ENCODE results near the gene CREB5.

The CREB5 gene

DNA sequence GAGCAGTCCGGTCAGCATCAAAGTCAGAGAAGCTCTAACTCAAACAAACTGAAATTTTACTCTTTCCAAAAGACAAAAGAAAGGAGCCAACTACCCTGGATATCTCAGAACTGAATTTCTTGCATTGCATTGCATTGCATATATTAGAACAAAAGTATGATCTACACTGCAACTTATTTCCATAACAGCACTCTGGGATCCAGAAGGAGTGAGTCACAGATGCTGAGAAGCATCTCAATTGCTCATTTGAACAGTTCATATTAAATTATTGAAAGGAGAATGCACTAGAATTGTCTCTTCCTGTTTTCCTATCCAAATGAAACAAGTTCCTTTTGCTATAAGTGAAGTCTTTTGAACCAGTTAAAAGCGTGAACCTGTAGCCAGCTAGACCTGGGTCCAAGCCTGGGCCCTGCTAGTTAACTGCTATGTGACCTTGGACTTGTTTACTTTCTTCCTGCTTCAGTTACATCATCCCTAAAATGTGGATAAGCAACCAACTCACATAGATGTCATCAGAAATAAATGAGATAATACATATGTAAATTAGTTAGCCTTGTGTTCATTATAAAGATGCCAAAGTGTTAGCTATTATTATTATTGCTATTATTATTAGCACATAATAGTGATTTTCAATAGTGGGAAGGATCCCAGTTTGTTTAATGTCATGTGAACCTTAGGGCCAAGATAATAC lies 184.1 kb downstream of the CREB5 start:
- no peak for TF ChIP-seq NFIC (IDR thresholded peaks at IDR 0.05)
- TF ChIP-seq YY1 (IDR thresholded peaks at IDR 0.05; ENCODE audit: low read depth) = no peak
- TF ChIP-seq TEAD4 (IDR thresholded peaks at IDR 0.05) = no peak
- TF ChIP-seq CREB1 (IDR thresholded peaks at IDR 0.05; ENCODE audit: low read depth) = no peak
- no peak for TF ChIP-seq ZBTB7A (IDR thresholded peaks at IDR 0.05; ENCODE audit: low read depth)
- no peak for TF ChIP-seq TAF1 (IDR thresholded peaks at IDR 0.05; ENCODE audit: low read depth)
- no peak for TF ChIP-seq RAD21 (IDR thresholded peaks at IDR 0.05; ENCODE audit: low read depth)
- TF ChIP-seq EGR1 (IDR thresholded peaks at IDR 0.05) = no peak
- TF ChIP-seq EP300 (IDR thresholded peaks at IDR 0.05; ENCODE audit: borderline replicate concordance) = no peak
- TF ChIP-seq, protein P1, sequence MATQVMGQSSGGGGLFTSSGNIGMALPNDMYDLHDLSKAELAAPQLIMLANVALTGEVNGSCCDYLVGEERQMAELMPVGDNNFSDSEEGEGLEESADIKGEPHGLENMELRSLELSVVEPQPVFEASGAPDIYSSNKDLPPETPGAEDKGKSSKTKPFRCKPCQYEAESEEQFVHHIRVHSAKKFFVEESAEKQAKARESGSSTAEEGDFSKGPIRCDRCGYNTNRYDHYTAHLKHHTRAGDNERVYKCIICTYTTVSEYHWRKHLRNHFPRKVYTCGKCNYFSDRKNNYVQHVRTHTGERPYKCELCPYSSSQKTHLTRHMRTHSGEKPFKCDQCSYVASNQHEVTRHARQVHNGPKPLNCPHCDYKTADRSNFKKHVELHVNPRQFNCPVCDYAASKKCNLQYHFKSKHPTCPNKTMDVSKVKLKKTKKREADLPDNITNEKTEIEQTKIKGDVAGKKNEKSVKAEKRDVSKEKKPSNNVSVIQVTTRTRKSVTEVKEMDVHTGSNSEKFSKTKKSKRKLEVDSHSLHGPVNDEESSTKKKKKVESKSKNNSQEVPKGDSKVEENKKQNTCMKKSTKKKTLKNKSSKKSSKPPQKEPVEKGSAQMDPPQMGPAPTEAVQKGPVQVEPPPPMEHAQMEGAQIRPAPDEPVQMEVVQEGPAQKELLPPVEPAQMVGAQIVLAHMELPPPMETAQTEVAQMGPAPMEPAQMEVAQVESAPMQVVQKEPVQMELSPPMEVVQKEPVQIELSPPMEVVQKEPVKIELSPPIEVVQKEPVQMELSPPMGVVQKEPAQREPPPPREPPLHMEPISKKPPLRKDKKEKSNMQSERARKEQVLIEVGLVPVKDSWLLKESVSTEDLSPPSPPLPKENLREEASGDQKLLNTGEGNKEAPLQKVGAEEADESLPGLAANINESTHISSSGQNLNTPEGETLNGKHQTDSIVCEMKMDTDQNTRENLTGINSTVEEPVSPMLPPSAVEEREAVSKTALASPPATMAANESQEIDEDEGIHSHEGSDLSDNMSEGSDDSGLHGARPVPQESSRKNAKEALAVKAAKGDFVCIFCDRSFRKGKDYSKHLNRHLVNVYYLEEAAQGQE (IDR thresholded peaks at IDR 0.05; ENCODE audit: low read depth) = no peak

DNA sequence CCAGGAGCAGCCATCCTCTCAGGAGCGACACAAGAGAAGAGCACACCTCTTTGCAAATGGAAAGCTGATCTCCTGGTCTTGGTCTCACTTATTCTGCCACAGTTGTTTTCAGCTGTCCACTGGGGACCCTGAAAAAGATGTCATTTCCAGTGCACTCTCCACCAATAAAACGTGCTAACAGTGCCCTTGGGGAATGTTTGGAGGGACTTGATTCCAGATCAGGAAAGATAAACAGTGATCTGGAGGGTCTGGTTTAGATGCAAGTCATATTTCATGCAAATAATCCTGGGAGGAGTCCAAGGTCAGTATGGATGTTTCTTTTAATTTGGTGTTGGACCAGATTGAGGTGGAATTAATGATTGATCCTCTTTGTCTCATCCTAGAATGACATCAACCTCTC lies 185.0 kb downstream of the CREB5 start:
- TF ChIP-seq TAF1 (IDR thresholded peaks at IDR 0.05; ENCODE audit: low read depth) = no peak

DNA sequence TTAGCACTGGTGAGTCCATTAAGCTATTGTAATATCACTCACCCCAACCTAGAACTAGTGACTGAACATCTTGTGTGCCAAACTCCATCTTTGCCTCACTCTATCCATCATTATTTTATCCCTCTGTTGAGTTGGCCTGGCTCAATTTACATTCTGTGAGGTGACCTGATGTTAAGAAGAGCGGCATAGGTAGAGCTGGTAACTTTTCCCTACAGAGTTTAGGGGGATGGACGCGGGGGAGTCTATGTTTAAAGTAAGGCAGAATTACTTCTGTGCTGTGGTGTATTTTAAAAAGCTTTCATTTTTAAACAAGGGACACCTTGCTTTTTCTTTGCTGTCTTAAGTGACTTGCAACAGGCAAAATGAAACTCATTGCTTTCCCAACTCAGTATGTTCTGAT lies 186.3 kb downstream of the CREB5 start:
- TF ChIP-seq TAF1 (IDR thresholded peaks at IDR 0.05; ENCODE audit: low read depth) (no peak), RAD21 (IDR thresholded peaks at IDR 0.05; ENCODE audit: low read depth) (no peak), FOXM1 (IDR thresholded peaks at IDR 0.05; ENCODE audit: borderline replicate concordance, low read depth) (no peak), EP300 (IDR thresholded peaks at IDR 0.05; ENCODE audit: borderline replicate concordance) (no peak)
- TF ChIP-seq, protein P1 (IDR thresholded peaks at IDR 0.05; ENCODE audit: low read depth) = no peak

DNA sequence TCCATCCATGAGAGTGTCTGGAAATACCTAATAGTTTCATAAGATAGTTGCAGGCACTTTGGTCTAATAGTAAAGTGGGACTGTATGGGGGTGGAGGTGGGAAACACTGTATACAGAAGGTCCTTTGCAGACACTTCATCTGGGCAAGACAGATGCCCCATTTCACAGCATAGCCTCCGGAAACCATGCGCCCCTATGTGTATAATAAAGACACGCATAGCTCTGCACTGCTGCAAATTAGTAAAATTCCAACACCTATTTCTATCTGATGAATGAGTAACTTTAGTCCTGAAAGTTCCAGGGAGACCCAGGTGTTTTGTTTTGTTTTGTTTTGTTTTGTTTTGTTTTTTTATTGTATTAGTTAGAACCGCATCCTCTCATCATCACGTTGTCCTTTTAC lies 187.1 kb downstream of the CREB5 start:
- TF ChIP-seq ZBTB7A (IDR thresholded peaks at IDR 0.05; ENCODE audit: low read depth) (no peak), NFIC (IDR thresholded peaks at IDR 0.05) (no peak), FOXM1 (IDR thresholded peaks at IDR 0.05; ENCODE audit: borderline replicate concordance, low read depth) (no peak), EP300 (IDR thresholded peaks at IDR 0.05; ENCODE audit: borderline replicate concordance) (no peak)
- TF ChIP-seq, protein P1 (IDR thresholded peaks at IDR 0.05; ENCODE audit: low read depth) = no peak

DNA sequence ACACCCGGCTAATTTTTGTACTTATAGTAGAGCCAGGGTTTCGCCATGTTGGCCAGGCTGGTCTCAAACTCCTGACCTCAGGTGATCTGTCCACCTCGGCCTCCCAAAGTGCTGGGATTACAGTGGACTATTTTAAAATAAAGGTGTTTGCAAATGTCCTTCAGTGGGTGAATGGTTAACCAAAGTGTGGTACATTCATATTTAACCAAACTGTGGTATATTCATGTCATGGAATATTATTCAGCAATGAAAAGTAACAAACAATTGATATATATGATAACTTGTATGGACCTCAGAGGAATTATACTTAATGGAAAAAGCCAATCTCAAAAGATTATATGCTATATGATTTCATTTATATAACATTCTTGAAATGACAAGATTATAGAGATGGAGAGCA lies 190.0 kb downstream of the CREB5 start:
- TF ChIP-seq NFIC (IDR thresholded peaks at IDR 0.05) (no peak), FOXM1 (IDR thresholded peaks at IDR 0.05; ENCODE audit: borderline replicate concordance, low read depth) (no peak), EGR1 (IDR thresholded peaks at IDR 0.05) (no peak), EP300 (IDR thresholded peaks at IDR 0.05; ENCODE audit: borderline replicate concordance) (no peak), MAX (IDR thresholded peaks at IDR 0.05) (no peak), TAF1 (IDR thresholded peaks at IDR 0.05; ENCODE audit: low read depth) (no peak), CEBPB (IDR thresholded peaks at IDR 0.05) (no peak), TEAD4 (IDR thresholded peaks at IDR 0.05) (no peak), CREB1 (IDR thresholded peaks at IDR 0.05; ENCODE audit: low read depth) (no peak), YY1 (IDR thresholded peaks at IDR 0.05; ENCODE audit: low read depth) (no peak), ZBTB7A (IDR thresholded peaks at IDR 0.05; ENCODE audit: low read depth) (no peak), TCF12 (IDR thresholded peaks at IDR 0.05; ENCODE audit: low read depth) (no peak)

DNA sequence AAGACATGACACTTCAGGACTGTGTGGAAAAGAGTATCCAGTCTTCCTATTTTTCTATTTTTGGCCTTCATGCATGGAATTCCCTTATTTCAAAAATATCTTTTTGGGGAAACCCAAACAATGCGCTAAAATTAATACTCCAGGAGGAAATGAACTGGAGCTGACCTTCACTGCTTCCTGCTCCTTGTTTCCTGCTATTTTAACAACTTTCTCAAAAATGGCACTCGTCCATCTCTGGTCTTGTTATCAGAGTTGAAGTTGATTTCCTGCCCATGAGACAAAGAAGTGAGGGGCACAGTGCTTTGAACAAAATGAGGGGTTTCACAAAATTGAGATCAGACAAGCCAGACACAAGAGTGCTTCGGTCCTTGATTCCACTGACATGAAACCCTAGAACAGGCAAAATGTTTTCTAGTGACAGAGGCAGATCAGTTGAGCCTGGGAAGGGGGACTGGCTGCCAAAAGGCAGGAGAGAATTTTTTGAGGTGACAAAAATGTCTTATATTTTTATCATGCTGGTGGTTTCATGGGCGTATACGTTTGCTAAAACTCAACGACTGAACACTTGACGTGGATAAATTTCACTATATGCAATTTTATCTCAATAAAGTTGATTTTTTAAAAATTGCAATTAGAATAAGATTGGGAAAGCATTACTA lies 193.2 kb downstream of the CREB5 start:
- TF ChIP-seq EP300 (IDR thresholded peaks at IDR 0.05; ENCODE audit: borderline replicate concordance) (no peak), MAX (IDR thresholded peaks at IDR 0.05) (no peak), FOXM1 (IDR thresholded peaks at IDR 0.05; ENCODE audit: borderline replicate concordance, low read depth) (no peak), TAF1 (IDR thresholded peaks at IDR 0.05; ENCODE audit: low read depth) (no peak), USF1 (IDR thresholded peaks at IDR 0.05) (no peak), CEBPB (IDR thresholded peaks at IDR 0.05) (no peak)
- TF ChIP-seq, protein P1 (IDR thresholded peaks at IDR 0.05; ENCODE audit: low read depth) = no peak
